Measurements from ENCODE around the gene CACNA1A. TPM values are rescaled to one million over a fixed set of nuclear protein-coding genes. Genes with fewer than 3 reads are reported as not detected.
"Not testable (repeated sequence)": the region's sequence is repeated elsewhere in the genome, so short reads cannot be mapped to it uniquely, and the experiment has no call there.

Gene CACNA1A
- total RNA-seq, 1 donor from 2014 or later: 0.42 TPM

GRCh38 chr19:13428352-13428751 lies 77.9 kb downstream of the CACNA1A start:
- no peak overlapping the region for H3K4me3 Mint-ChIP-seq (ENCODE audit: unreplicated experiment)
- peaks cover 3% of the 10 kb centered on the region for H3K27me3 Mint-ChIP-seq (ENCODE audit: low read depth)
- no peak overlapping the region for H3K27ac Mint-ChIP-seq (ENCODE audit: unreplicated experiment)
- peak; percentile 72 for TF ChIP-seq CTCF (IDR thresholded peaks at IDR 0.05)
- DNase-seq (ENCODE audit: low spot score): no peak
- no peaks in the 10 kb centered on the region for H3K36me3 Mint-ChIP-seq (ENCODE audit: low read depth)
- H3K9me3 Mint-ChIP-seq (ENCODE audit: low read depth): peaks cover 7% of the 10 kb centered on the region
- H3K4me1 Mint-ChIP-seq (ENCODE audit: low read depth): no peaks in the 10 kb centered on the region

- no peak for TF ChIP-seq CTCF (IDR thresholded peaks at IDR 0.05)
- Mint-ChIP-seq H3K36me3 (ENCODE audit: low read depth) (no peaks in the 10 kb centered on the region), H3K4me1 (ENCODE audit: low read depth) (no peaks in the 10 kb centered on the region), H3K27ac (ENCODE audit: unreplicated experiment) (no peak overlapping the region), H3K9me3 (ENCODE audit: low read depth) (peaks cover 12% of the 10 kb centered on the region), H3K27me3 (ENCODE audit: low read depth) (peaks cover 3% of the 10 kb centered on the region), H3K4me3 (ENCODE audit: unreplicated experiment) (no peak overlapping the region)
- DNase-seq (ENCODE audit: low spot score): no peak
These were observed 78.8 kb downstream of the CACNA1A start for GRCh38 chr19:13427273-13428051.

GRCh38 chr19:13425875-13426274 lies 80.4 kb downstream of the CACNA1A start:
- H3K27ac Mint-ChIP-seq (ENCODE audit: unreplicated experiment); DNase-seq (ENCODE audit: low spot score); H3K27me3 Mint-ChIP-seq (ENCODE audit: low read depth); H3K4me1 Mint-ChIP-seq (ENCODE audit: low read depth); H3K36me3 Mint-ChIP-seq (ENCODE audit: low read depth); H3K4me3 Mint-ChIP-seq (ENCODE audit: unreplicated experiment): not testable (repeated sequence)
- H3K9me3 Mint-ChIP-seq (ENCODE audit: low read depth): peaks cover 20% of the 10 kb centered on the region

- Mint-ChIP-seq H3K4me1 (ENCODE audit: low read depth) (no peaks in the 10 kb centered on the region), H3K27me3 (ENCODE audit: low read depth) (peaks cover 3% of the 10 kb centered on the region), H3K36me3 (ENCODE audit: low read depth) (no peaks in the 10 kb centered on the region), H3K4me3 (ENCODE audit: unreplicated experiment) (no peak overlapping the region), H3K27ac (ENCODE audit: unreplicated experiment) (no peak overlapping the region), H3K9me3 (ENCODE audit: low read depth) (peaks cover 23% of the 10 kb centered on the region)
- no peak for DNase-seq (ENCODE audit: low spot score)
- no peak for TF ChIP-seq CTCF (IDR thresholded peaks at IDR 0.05)
These were observed 81.1 kb downstream of the CACNA1A start for GRCh38 chr19:13425151-13425550.

- H3K9me3 Mint-ChIP-seq (ENCODE audit: low read depth): peaks cover 16% of the 10 kb centered on the region
- no peak for TF ChIP-seq CTCF (IDR thresholded peaks at IDR 0.05)
- no peak overlapping the region for H3K27ac Mint-ChIP-seq (ENCODE audit: unreplicated experiment)
- no peaks in the 10 kb centered on the region for H3K27me3 Mint-ChIP-seq (ENCODE audit: low read depth)
- no peak overlapping the region for H3K4me3 Mint-ChIP-seq (ENCODE audit: unreplicated experiment)
- H3K36me3 Mint-ChIP-seq (ENCODE audit: low read depth): no peaks in the 10 kb centered on the region
- H3K4me1 Mint-ChIP-seq (ENCODE audit: low read depth): no peaks in the 10 kb centered on the region
- no peak for DNase-seq (ENCODE audit: low spot score)
These were observed 85.5 kb downstream of the CACNA1A start for GRCh38 chr19:13420780-13421179.

GRCh38 chr19:13417054-13417453 lies 89.2 kb downstream of the CACNA1A start:
- H3K27ac Mint-ChIP-seq (ENCODE audit: unreplicated experiment): no peak overlapping the region
- TF ChIP-seq CTCF (IDR thresholded peaks at IDR 0.05): no peak
- DNase-seq (ENCODE audit: low spot score): no peak
- no peak overlapping the region for H3K4me3 Mint-ChIP-seq (ENCODE audit: unreplicated experiment)
- H3K9me3 Mint-ChIP-seq (ENCODE audit: low read depth): peaks cover 10% of the 10 kb centered on the region
- peaks cover 2% of the 10 kb centered on the region for H3K27me3 Mint-ChIP-seq (ENCODE audit: low read depth)
- no peaks in the 10 kb centered on the region for H3K36me3 Mint-ChIP-seq (ENCODE audit: low read depth)
- no peaks in the 10 kb centered on the region for H3K4me1 Mint-ChIP-seq (ENCODE audit: low read depth)

All from chondrocyte (in vitro differentiated cells).